Heart left ventricle (tissue), 16 donors: ENCODE results near the gene FAM43B. TPM values are rescaled to one million over a fixed set of nuclear protein-coding genes. Genes with fewer than 3 reads are reported as not detected.
A peak's percentile ranks its signal among the peaks of the same experiment; 100 is the strongest.

Source experiments
- ATAC-seq, 4 donors: fragments of 200-7000 bp; cut with Tn5 transposase; one replicate each; pipeline ENCODE4 v1.9.1; 2020 to 2022; ENCODE audit warnings: moderate library complexity in 4 of 4, mild to moderate bottlenecking in 3 of 4, moderate number of reproducible peaks in 1 of 4
- DNase-seq, 5 donors: peaks; one replicate each; pipeline ENCODE4 v3.0.0-alpha.2; 2020
- H3K27ac ChIP-seq, 12 donors: fragments of 200-600 bp; sonication (generic) in 4 of 12; one replicate each; pipeline versions ENCODE4 v1.5.0 to v1.8.0; 2016 to 2022; ENCODE audit warnings: mild to moderate bottlenecking in 2 of 12
- H3K27me3 ChIP-seq, 9 donors: fragments of 200-600 bp; sonication (generic) in 2 of 9; one replicate each; pipeline versions ENCODE4 v1.5.1 to v1.8.0; 2016 to 2022; ENCODE audit warnings: mild to moderate bottlenecking in 3 of 9
- H3K36me3 ChIP-seq, 9 donors: fragments of 200-600 bp; sonication (generic) in 2 of 9; one replicate each; pipeline versions ENCODE4 v1.5.0 to v1.8.0; 2018 to 2022; ENCODE audit warnings: mild to moderate bottlenecking in 2 of 9
- H3K4me1 ChIP-seq, 12 donors: fragments of 200-600 bp; sonication (generic) in 4 of 12; one replicate each; pipeline versions ENCODE4 v1.5.0 to v1.8.0; 2016 to 2022; ENCODE audit warnings: mild to moderate bottlenecking in 3 of 12
- H3K4me3 ChIP-seq, 12 donors: fragments of 200-600 bp; sonication (generic) in 4 of 12; one replicate each; pipeline versions ENCODE4 v1.5.0 to v1.8.0; 2017 to 2022; ENCODE audit warnings: mild to moderate bottlenecking in 9 of 12, moderate library complexity in 4 of 12
- H3K9me3 ChIP-seq, 12 donors: fragments of 200-600 bp; sonication (generic) in 4 of 12; one replicate each; pipeline versions ENCODE4 v1.5.0 to v1.8.0; 2016 to 2022; ENCODE audit warnings: mild to moderate bottlenecking in 1 of 12
- CTCF ChIP-seq, 12 donors: fragments of 200-600 bp; sonication (generic) in 4 of 12; IDR thresholded peaks; one replicate each; pipeline versions ENCODE4 v1.5.0 to v1.8.0; 2018 to 2022; ENCODE audit warnings: antibody characterized with exemption in 12 of 12, mild to moderate bottlenecking in 5 of 12
- POLR2A ChIP-seq, 2 donors: fragments of 450-650 bp; IDR thresholded peaks; one replicate each; pipeline ENCODE4 v1.6.1; 2017; ENCODE audit warnings: antibody characterized with exemption in 2 of 2, mild to moderate bottlenecking in 2 of 2, moderate library complexity in 2 of 2
- WGBS, 4 donors: extraction: QIAGEN DNeasy Blood & Tissue Kit in 2 of 4; methylation state at CpG; one replicate each; pipeline versions ENCODE4 v1.1.5 to v1.1.7; 2013 to 2018; 5-methylcytosine and 5-hydroxymethylcytosine counted together
- intact Hi-C, 10 donors: fragments of 100-400 bp; cut with DNase I; formaldehyde crosslinking; loops; one replicate each; pipeline versions ENCODE4 v1.11.1 to v1.14.2; 2022
- polyA plus RNA-seq, 2 donors: library from polyadenylated mRNA; stranded (reverse); fragments of 200-250 nt; gene quantifications; one replicate each; pipeline ENCODE4 v1.2.3, GENCODE V29; 2013
- total RNA-seq, 9 donors: library from RNA; depleted of rRNA in 2 of 9; stranded (reverse); fragments of >200 nt in 2 of 9; fragmentation: NEBNext Ultra II Directional in 3 of 9; extraction: Animal tissue kit (Norgen Biotek cat#: 25700) in 3 of 9; gene quantifications; one replicate each; pipeline versions ENCODE4 v1.1.0 to v1.2.4, GENCODE V29; 2016 to 2023
- donor health status: ischemic (EF 13 %, LVEDD 7.1; RV severe dilation, severe dysfunction).
- donor health status: healthy with polysubstance abuse.
- donor health status: DM: no; HTN: yes; CAD: no.
- donor health status: DM: no; HTN: no; CAD: no.
- donor health status: ischemic (EF 25% LVEDD 6.9; RV normal size, moderate dysfunction).
- donor health status: ischemic (EF 25% LVEDD 5.7; RV mildly dilated, moderate dysfunction).
- donor health status: healthy.
- donor health status: DM: yes; HTN: yes; CAD: no.
- donor health status: ischemic (EF 35%, LVEDD 5.7; RV mildly dilated, moderate dysfunction).
- donor health status: nonischemic (EF 11% LVEDD 7.7; RV severe dilation, severe dysfunction).
- donor health status: DM: yes; HTN: yes; CAD: no.
- donor health status: PGD.
- donor health status: ischemic (EF 29% LVEDD 5.4; RV normal size, mild dysfunction).
- donor health status: nonischemic (EF 23%, LVEDD 6.1; RV moderate dilation, normal function).

Gene FAM43B
- total and polyA plus RNA-seq, 11 donors = 1.2 to 5.2 (median 2.2) TPM

- no peak for DNase-seq
- Histone ChIP-seq H3K27ac (no peak overlapping the region), H3K4me1 (peaks cover 0 to 11% (median 5%) of the 10 kb centered on the region in 12 donors), H3K36me3 (no peaks in the 10 kb centered on the region), H3K9me3 (no peaks in the 10 kb centered on the region), H3K27me3 (peaks cover 0 to 21% (median 4%) of the 10 kb centered on the region in 9 donors), H3K4me3 (no peak overlapping the region)
- TF ChIP-seq POLR2A (IDR thresholded peaks at IDR 0.05) (no peak), CTCF (IDR thresholded peaks at IDR 0.05) (no peak)
- intact Hi-C loops = loop anchor here in 1 of 10 donors (5.0 kb wide), 1 partner anchor 34 kb away; no protein-coding TSS in a partner anchor
- no peak for ATAC-seq
- 73 to 85% (median 79%) methylated on average over 4 of the region's 4 CpGs for WGBS, 4 donors
Observed at GRCh38 chr1:20533635-20534034, 18.7 kb upstream of the FAM43B start.

- Histone ChIP-seq H3K4me3 (no peak overlapping the region), H3K27me3 (peaks cover 0 to 10% (median 0%) of the 10 kb centered on the region in 9 donors), H3K4me1 (peaks cover 0 to 11% (median 5%) of the 10 kb centered on the region in 12 donors), H3K36me3 (no peaks in the 10 kb centered on the region), H3K9me3 (no peaks in the 10 kb centered on the region), H3K27ac (peak overlapping the region in 6 of 12 donors; percentile 2 to 50 (median 26))
- DNase-seq = peak in 1 of 5 donors; percentile 38
- TF ChIP-seq POLR2A (IDR thresholded peaks at IDR 0.05) = no peak
- TF ChIP-seq CTCF (IDR thresholded peaks at IDR 0.05) = no peak
- intact Hi-C loops = loop anchor here in 1 of 10 donors (5.0 kb wide), 1 partner anchor 32 kb away; no protein-coding TSS in a partner anchor
- ATAC-seq = peak in 3 of 4 donors; percentile 39 to 75 (median 60)
- WGBS, 4 donors = 44 to 50% (median 46%) methylated on average over 12 of the region's 12 CpGs
Observed at GRCh38 chr1:20534659-20535417, 17.5 kb upstream of the FAM43B start.

- Histone ChIP-seq H3K27ac (no peak overlapping the region), H3K4me3 (no peak overlapping the region), H3K36me3 (no peaks in the 10 kb centered on the region), H3K27me3 (peaks cover 0 to 4% (median 0%) of the 10 kb centered on the region in 9 donors), H3K9me3 (no peaks in the 10 kb centered on the region), H3K4me1 (peaks cover 0 to 11% (median 5%) of the 10 kb centered on the region in 12 donors)
- no peak for DNase-seq
- intact Hi-C loops = no loop called here
- WGBS, 4 donors = 34 to 53% (median 50%) methylated on average over 2 of the region's 2 CpGs
- no peak for ATAC-seq
- TF ChIP-seq POLR2A (IDR thresholded peaks at IDR 0.05) (no peak), CTCF (IDR thresholded peaks at IDR 0.05) (no peak)
Observed at GRCh38 chr1:20538227-20538626, 14.1 kb upstream of the FAM43B start.

GRCh38 chr1:20538760-20539551, 13.4 kb upstream of the FAM43B start:
- DNase-seq (no peak), ATAC-seq (no peak)
- H3K27me3 ChIP-seq = peaks cover 0 to 9% (median 0%) of the 10 kb centered on the region in 9 donors
- H3K4me3 ChIP-seq = no peak overlapping the region
- 78 to 89% (median 88%) methylated on average over 3 of the region's 3 CpGs for WGBS, 4 donors
- no peak overlapping the region for H3K27ac ChIP-seq
- H3K9me3 ChIP-seq = no peaks in the 10 kb centered on the region
- intact Hi-C loops = no loop called here
- H3K36me3 ChIP-seq = no peaks in the 10 kb centered on the region
- peaks cover 0 to 11% (median 5%) of the 10 kb centered on the region in 12 donors for H3K4me1 ChIP-seq
- no peak for TF ChIP-seq POLR2A (IDR thresholded peaks at IDR 0.05)
- no peak for TF ChIP-seq CTCF (IDR thresholded peaks at IDR 0.05)
